OCI-LY1 (cell line): ENCODE data around the gene CD209.

ENCODE experiments used
- H2AFZ ChIP-seq: fragments of 200-600 bp; sonication (generic), shearing (Covaris generic); 2 replicates; pipeline ENCODE4 v1.6.0; 2014; ENCODE audit warnings: antibody characterized with exemption, mild to moderate bottlenecking, low read length
- H3F3A ChIP-seq: fragments of 200-600 bp; sonication (generic), shearing (Covaris generic); 2 replicates; pipeline ENCODE4 v1.6.0; 2014; ENCODE audit warnings: mild to moderate bottlenecking, antibody characterized with exemption, low read length, moderate library complexity; ENCODE audit not compliant: insufficient read depth
- H3K27ac ChIP-seq: fragments of 200-600 bp; sonication (generic); 2 replicates; pipeline ENCODE4 v1.5.1; 2014; ENCODE audit warnings: low read length, mixed run types, mild to moderate bottlenecking, low read depth; ENCODE audit not compliant: poor library complexity, severe bottlenecking
- H3K27me3 ChIP-seq: fragments of 200-600 bp; sonication (generic); 2 replicates; pipeline ENCODE4 v1.6.0; 2014; ENCODE audit warnings: antibody characterized with exemption, mild to moderate bottlenecking, low read length, moderate library complexity; ENCODE audit not compliant: insufficient read depth
- H3K36me3 ChIP-seq: fragments of 200-600 bp; sonication (generic); 2 replicates; pipeline ENCODE4 v1.6.1; 2014; ENCODE audit warnings: mild to moderate bottlenecking, antibody characterized with exemption, low read length, moderate library complexity, mixed read lengths; ENCODE audit not compliant: insufficient read depth
- H3K4me1 ChIP-seq: fragments of 200-600 bp; sonication (generic); 2 replicates; pipeline ENCODE4 v1.5.1; 2014; ENCODE audit warnings: mild to moderate bottlenecking, low read length, moderate library complexity; ENCODE audit not compliant: insufficient read depth, severe bottlenecking
- H3K4me2 ChIP-seq: fragments of 200-600 bp; sonication (generic), shearing (Covaris generic); 2 replicates; pipeline ENCODE4 v1.6.1; 2014; ENCODE audit warnings: low read length
- H3K4me3 ChIP-seq: fragments of 200-600 bp; sonication (generic); 2 replicates; pipeline ENCODE4 v1.5.1; 2014; ENCODE audit warnings: low read length, low read depth, mild to moderate bottlenecking, mixed read lengths; ENCODE audit not compliant: poor library complexity, severe bottlenecking
- H3K79me2 ChIP-seq: fragments of 200-600 bp; shearing (Covaris generic); 2 replicates; pipeline ENCODE4 v1.6.1; 2016; ENCODE audit warnings: mixed run types, low read length, mixed read lengths; ENCODE audit not compliant: insufficient read depth
- H3K9ac ChIP-seq: fragments of 200-600 bp; sonication (generic), shearing (Covaris generic); 2 replicates; pipeline ENCODE4 v1.6.1; 2014; ENCODE audit warnings: mild to moderate bottlenecking, low read length, mixed read lengths
- H3K9me2 ChIP-seq: fragments of 200-600 bp; sonication (generic), shearing (Covaris generic); 2 replicates; pipeline ENCODE4 v1.6.1; 2014; ENCODE audit warnings: low read depth, mild to moderate bottlenecking, low read length, mixed read lengths
- H3K9me3 ChIP-seq: fragments of 200-600 bp; shearing (Covaris generic); 2 replicates; pipeline ENCODE4 v1.6.1; 2014; ENCODE audit warnings: low read length, mixed read lengths
- H4K20me1 ChIP-seq: fragments of 200-600 bp; sonication (generic), shearing (Covaris generic); 2 replicates; pipeline ENCODE4 v1.6.0; 2016; ENCODE audit warnings: mild to moderate bottlenecking, low read length; ENCODE audit not compliant: insufficient read depth
- CTCF ChIP-seq: fragments of 200-600 bp; sonication (generic), shearing (Covaris generic); IDR thresholded peaks from 2 replicates; pipeline ENCODE4 v1.5.1; 2017; ENCODE audit warnings: mild to moderate bottlenecking, antibody characterized with exemption, low read length, moderate library complexity, mixed read lengths
- EZH2 ChIP-seq: fragments of 200-600 bp; sonication (generic), shearing (Covaris generic); IDR thresholded peaks from 2 replicates; pipeline ENCODE4 v1.8.0; 2017; ENCODE audit warnings: borderline replicate concordance, mixed run types, mild to moderate bottlenecking, antibody characterized with exemption, low read length, moderate library complexity, mixed read lengths

CD209 gene

GRCh38 chr19:7710616-7711015, 36.7 kb downstream of the CD209 start:
- H3K4me2 ChIP-seq, result no peak overlapping the region

GRCh38 chr19:7709932-7710460, 37.3 kb downstream of the CD209 start:
- Histone ChIP-seq H3K9ac (no peak overlapping the region), H3K4me3 (no peak overlapping the region), H3K79me2 (no peaks in the 10 kb centered on the region), H3K9me2 (no peaks in the 10 kb centered on the region), H4K20me1 (no peaks in the 10 kb centered on the region), H3K27ac (no peak overlapping the region), H3K4me2 (no peak overlapping the region), H3K36me3 (no peaks in the 10 kb centered on the region), H3F3A (no peaks in the 10 kb centered on the region), H3K4me1 (no peaks in the 10 kb centered on the region), H3K27me3 (no peaks in the 10 kb centered on the region), H3K9me3 (no peaks in the 10 kb centered on the region), H2AFZ (no peak overlapping the region)
- TF ChIP-seq CTCF, result no peak
- TF ChIP-seq EZH2, result no peak

More at GRCh38 chr19:7710616-7711015, 36.7 kb downstream of the CD209 start:
- Histone ChIP-seq H3K9me3 (no peaks in the 10 kb centered on the region), H3K4me1 (no peaks in the 10 kb centered on the region), H3F3A (no peaks in the 10 kb centered on the region), H3K27me3 (no peaks in the 10 kb centered on the region), H3K9me2 (no peaks in the 10 kb centered on the region), H3K27ac (no peak overlapping the region), H3K4me3 (no peak overlapping the region), H3K36me3 (no peaks in the 10 kb centered on the region), H3K79me2 (no peaks in the 10 kb centered on the region), H2AFZ (no peak overlapping the region), H3K9ac (no peak overlapping the region), H4K20me1 (no peaks in the 10 kb centered on the region)
- TF ChIP-seq EZH2 (no peak), CTCF (no peak)

- no peak for TF ChIP-seq CTCF
- TF ChIP-seq EZH2, result no peak
- H2AFZ ChIP-seq, result no peak overlapping the region
- H3K9ac ChIP-seq, result no peak overlapping the region
- no peak overlapping the region for H3K4me3 ChIP-seq
- no peaks in the 10 kb centered on the region for H3K36me3 ChIP-seq
- no peak overlapping the region for H3K27ac ChIP-seq
- no peak overlapping the region for H3K4me2 ChIP-seq
- H3K79me2 ChIP-seq, result no peaks in the 10 kb centered on the region
- H3K27me3 ChIP-seq, result no peaks in the 10 kb centered on the region
- H4K20me1 ChIP-seq, result no peaks in the 10 kb centered on the region
- H3K9me3 ChIP-seq, result no peaks in the 10 kb centered on the region
- H3F3A ChIP-seq, result no peaks in the 10 kb centered on the region
- H3K4me1 ChIP-seq, result no peaks in the 10 kb centered on the region
- no peaks in the 10 kb centered on the region for H3K9me2 ChIP-seq
Measured at GRCh38 chr19:7706955-7707456, 40.3 kb downstream of the CD209 start.
